ENCODE data around the gene ANKRD13A.

DNA sequence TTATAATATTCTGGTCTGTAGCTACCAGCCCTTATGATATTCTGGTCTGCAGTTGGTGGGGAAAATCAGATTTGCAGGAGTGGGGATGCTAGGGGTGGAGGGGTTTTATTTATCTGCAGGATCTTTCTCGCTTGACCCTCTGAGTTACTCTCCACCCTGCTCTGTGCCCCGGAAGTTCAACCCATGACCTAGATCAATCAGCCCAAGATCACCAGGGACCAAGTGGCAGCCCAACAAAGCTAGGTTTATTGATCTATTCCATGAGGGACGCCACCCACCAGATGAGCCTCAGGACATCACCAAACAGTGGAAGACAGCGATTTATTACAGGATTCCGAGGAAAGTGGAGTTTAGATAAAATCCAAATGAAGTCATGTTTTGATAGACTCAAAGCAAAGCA is 74.9 kb downstream of the ANKRD13A start:
- TF ChIP-seq, protein P1, sequence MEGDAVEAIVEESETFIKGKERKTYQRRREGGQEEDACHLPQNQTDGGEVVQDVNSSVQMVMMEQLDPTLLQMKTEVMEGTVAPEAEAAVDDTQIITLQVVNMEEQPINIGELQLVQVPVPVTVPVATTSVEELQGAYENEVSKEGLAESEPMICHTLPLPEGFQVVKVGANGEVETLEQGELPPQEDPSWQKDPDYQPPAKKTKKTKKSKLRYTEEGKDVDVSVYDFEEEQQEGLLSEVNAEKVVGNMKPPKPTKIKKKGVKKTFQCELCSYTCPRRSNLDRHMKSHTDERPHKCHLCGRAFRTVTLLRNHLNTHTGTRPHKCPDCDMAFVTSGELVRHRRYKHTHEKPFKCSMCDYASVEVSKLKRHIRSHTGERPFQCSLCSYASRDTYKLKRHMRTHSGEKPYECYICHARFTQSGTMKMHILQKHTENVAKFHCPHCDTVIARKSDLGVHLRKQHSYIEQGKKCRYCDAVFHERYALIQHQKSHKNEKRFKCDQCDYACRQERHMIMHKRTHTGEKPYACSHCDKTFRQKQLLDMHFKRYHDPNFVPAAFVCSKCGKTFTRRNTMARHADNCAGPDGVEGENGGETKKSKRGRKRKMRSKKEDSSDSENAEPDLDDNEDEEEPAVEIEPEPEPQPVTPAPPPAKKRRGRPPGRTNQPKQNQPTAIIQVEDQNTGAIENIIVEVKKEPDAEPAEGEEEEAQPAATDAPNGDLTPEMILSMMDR (IDR thresholded peaks at IDR 0.05) = no peak
- no peak for TF ChIP-seq EP300 (IDR thresholded peaks at IDR 0.05)

All from tibial nerve (tissue), 4 donors.